ENCODE data around the gene ZBP1.

- TF ChIP-seq, protein P1, sequence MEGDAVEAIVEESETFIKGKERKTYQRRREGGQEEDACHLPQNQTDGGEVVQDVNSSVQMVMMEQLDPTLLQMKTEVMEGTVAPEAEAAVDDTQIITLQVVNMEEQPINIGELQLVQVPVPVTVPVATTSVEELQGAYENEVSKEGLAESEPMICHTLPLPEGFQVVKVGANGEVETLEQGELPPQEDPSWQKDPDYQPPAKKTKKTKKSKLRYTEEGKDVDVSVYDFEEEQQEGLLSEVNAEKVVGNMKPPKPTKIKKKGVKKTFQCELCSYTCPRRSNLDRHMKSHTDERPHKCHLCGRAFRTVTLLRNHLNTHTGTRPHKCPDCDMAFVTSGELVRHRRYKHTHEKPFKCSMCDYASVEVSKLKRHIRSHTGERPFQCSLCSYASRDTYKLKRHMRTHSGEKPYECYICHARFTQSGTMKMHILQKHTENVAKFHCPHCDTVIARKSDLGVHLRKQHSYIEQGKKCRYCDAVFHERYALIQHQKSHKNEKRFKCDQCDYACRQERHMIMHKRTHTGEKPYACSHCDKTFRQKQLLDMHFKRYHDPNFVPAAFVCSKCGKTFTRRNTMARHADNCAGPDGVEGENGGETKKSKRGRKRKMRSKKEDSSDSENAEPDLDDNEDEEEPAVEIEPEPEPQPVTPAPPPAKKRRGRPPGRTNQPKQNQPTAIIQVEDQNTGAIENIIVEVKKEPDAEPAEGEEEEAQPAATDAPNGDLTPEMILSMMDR (IDR thresholded peaks at IDR 0.05), result no peak
- no peak for TF ChIP-seq POLR2A (IDR thresholded peaks at IDR 0.05)
Observed at GRCh38 chr20:57582029-57582378, 38.2 kb downstream of the ZBP1 start.
